ENCODE results near the gene ST3GAL6.

The ST3GAL6 gene

GRCh38 chr3:98725352-98725751 lies 37.8 kb upstream of the ST3GAL6 start:
- Mint-ChIP-seq H3K36me3 (ENCODE audit: low read depth) (no peaks in the 10 kb centered on the region), H3K4me1 (peaks cover 11% of the 10 kb centered on the region), H3K9me3 (peaks cover 6% of the 10 kb centered on the region), H3K27ac (no peak overlapping the region), H3K4me3 (no peak overlapping the region), H3K27me3 (ENCODE audit: low read depth, poor library complexity) (peaks cover 18% of the 10 kb centered on the region)
- TF ChIP-seq CTCF (IDR thresholded peaks at IDR 0.05) = no peak
- no peak for DNase-seq

DNA sequence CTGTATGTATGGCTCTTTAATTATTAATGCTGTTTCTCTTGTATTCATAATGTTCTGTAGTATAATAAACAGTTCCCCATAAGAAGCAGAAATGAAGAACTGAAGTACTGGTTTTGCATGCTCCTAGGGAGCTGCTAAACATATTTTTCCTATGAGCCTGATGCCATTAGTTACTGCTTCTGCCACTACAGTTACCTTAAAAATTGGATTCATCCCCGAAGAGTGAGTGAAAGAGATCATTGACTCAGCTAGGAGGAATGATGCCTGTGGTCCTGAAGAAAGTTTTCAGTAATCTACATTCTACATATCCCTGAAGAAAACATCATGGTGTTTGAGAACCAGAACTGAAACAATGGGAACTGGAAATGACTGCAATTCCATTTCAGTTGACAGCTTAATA lies 37.1 kb upstream of the ST3GAL6 start:
- H3K27ac Mint-ChIP-seq = no peak overlapping the region
- peaks cover 6% of the 10 kb centered on the region for H3K9me3 Mint-ChIP-seq
- H3K27me3 Mint-ChIP-seq (ENCODE audit: low read depth, poor library complexity) = peaks cover 18% of the 10 kb centered on the region
- H3K36me3 Mint-ChIP-seq (ENCODE audit: low read depth) = no peaks in the 10 kb centered on the region
- TF ChIP-seq CTCF (IDR thresholded peaks at IDR 0.05) = no peak
- H3K4me1 Mint-ChIP-seq = peaks cover 17% of the 10 kb centered on the region
- no peak for DNase-seq
- no peak overlapping the region for H3K4me3 Mint-ChIP-seq

DNA sequence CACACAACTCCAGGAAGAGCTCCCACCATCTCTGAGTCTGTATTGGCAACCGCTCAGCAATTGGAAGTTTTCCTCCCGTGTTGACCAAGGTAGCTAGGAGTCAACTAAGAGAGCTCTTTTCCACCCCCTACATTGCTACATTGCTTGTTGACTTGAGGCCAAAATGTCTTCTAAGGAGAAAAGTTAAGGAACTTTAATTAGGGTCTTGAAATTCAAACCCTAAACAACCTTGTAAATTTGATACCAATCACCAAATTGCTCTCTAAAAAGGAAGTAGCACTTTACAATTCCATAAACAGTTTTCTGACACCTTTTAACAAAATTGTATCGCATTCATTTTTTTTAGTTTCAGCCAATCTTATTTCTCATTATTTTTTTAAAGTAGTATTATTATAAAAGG lies 35.5 kb upstream of the ST3GAL6 start:
- Mint-ChIP-seq H3K27me3 (ENCODE audit: low read depth, poor library complexity) (peaks cover 18% of the 10 kb centered on the region), H3K4me3 (no peak overlapping the region), H3K27ac (no peak overlapping the region), H3K9me3 (peaks cover 6% of the 10 kb centered on the region), H3K4me1 (peaks cover 22% of the 10 kb centered on the region), H3K36me3 (ENCODE audit: low read depth) (no peaks in the 10 kb centered on the region)
- TF ChIP-seq CTCF (IDR thresholded peaks at IDR 0.05) = no peak
- no peak for DNase-seq

DNA sequence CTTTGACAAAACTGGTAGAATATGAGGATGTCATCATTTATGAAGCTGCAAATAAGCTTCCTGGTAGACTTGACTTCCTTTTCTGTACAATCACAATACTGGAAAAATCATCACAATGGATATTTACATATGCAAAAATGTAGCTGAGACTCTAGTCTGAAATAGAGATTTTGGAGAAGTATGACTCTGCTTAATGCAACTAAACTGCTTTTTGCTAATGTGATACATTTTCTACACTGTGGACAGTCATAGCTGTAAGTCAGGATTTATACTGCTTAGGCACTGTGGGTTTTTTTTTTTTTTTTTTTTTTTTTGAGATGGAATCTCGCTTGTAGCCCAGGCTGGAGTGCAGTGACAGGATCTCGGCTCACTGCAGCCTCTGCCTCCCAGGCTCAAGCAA lies 34.5 kb upstream of the ST3GAL6 start:
- peaks cover 28% of the 10 kb centered on the region for H3K4me1 Mint-ChIP-seq
- no peak overlapping the region for H3K27ac Mint-ChIP-seq
- H3K9me3 Mint-ChIP-seq = peaks cover 3% of the 10 kb centered on the region
- H3K4me3 Mint-ChIP-seq = no peak overlapping the region
- H3K36me3 Mint-ChIP-seq (ENCODE audit: low read depth) = no peaks in the 10 kb centered on the region
- TF ChIP-seq CTCF (IDR thresholded peaks at IDR 0.05) = no peak
- no peak for DNase-seq
- H3K27me3 Mint-ChIP-seq (ENCODE audit: low read depth, poor library complexity) = peaks cover 16% of the 10 kb centered on the region

- no peak for TF ChIP-seq CTCF (IDR thresholded peaks at IDR 0.05)
- no peak for DNase-seq
- H3K9me3 Mint-ChIP-seq = no peaks in the 10 kb centered on the region
- peaks cover 45% of the 10 kb centered on the region for H3K4me1 Mint-ChIP-seq
- H3K27ac Mint-ChIP-seq = no peak overlapping the region
- H3K27me3 Mint-ChIP-seq (ENCODE audit: low read depth, poor library complexity) = peaks cover 13% of the 10 kb centered on the region
- no peaks in the 10 kb centered on the region for H3K36me3 Mint-ChIP-seq (ENCODE audit: low read depth)
- H3K4me3 Mint-ChIP-seq = peak overlapping the region; percentile 60
These were observed 32.8 kb upstream of the ST3GAL6 start for GRCh38 chr3:98730338-98730737.

DNA sequence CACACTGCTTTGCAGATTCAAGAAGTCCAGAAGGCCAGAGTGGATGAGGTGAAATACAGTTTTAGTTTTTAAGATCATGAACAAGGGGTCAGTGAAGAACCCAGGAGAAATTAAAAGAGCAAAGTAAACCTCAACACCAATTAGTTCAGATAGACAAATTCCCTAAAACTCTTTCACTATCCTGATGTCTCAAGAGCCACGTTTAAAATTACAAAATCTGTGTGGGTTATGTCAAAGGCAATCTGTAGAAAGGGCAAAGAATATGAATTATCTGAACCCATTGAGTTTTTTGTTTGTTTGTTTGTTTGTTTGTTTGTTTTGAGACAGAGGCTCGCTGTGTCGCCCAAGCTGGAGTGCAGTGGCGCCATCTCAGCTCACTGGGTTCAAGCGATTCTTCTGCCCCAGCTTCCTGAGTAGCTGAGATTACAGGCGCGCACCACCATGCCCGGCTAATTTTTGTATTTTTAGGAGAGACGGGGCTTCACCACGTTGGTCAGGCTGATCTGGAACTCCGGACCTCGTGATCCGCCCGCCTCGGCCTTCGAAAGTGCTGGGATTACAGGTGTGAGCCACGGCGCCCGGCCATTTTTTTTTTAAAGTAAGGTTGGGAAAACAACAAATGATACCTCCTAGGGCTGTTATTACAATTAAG lies 32.1 kb upstream of the ST3GAL6 start:
- H3K27me3 Mint-ChIP-seq (ENCODE audit: low read depth, poor library complexity) = peaks cover 13% of the 10 kb centered on the region
- no peak for TF ChIP-seq CTCF (IDR thresholded peaks at IDR 0.05)
- peaks cover 51% of the 10 kb centered on the region for H3K4me1 Mint-ChIP-seq
- no peak overlapping the region for H3K27ac Mint-ChIP-seq
- no peak for DNase-seq
- peaks cover under 1% of the 10 kb centered on the region for H3K9me3 Mint-ChIP-seq
- H3K36me3 Mint-ChIP-seq (ENCODE audit: low read depth) = peaks cover 1% of the 10 kb centered on the region
- H3K4me3 Mint-ChIP-seq = peak overlapping the region; percentile 93

All from nephron progenitor cell (in vitro differentiated cells).